GM21619 (cell line): ENCODE data around the gene APOB.

ENCODE experiments used
- ATAC-seq: cut with Tn5 transposase; IDR thresholded peaks from one replicate; pipeline ENCODE4 v1.9.1; 2021; ENCODE audit not compliant: unreplicated experiment

APOB gene

GRCh38 chr2:21050164-21050563 is 6.3 kb upstream of the APOB start:
- ATAC-seq = no peak

- no peak for ATAC-seq
Measured at GRCh38 chr2:21047141-21048009, 3.5 kb upstream of the APOB start.

GRCh38 chr2:21046506-21046905 is 2.6 kb upstream of the APOB start:
- no peak for ATAC-seq

- ATAC-seq = no peak
Measured at GRCh38 chr2:21044694-21045371, 960 bp upstream of the APOB start.

GRCh38 chr2:21042958-21043743 is 722 bp downstream of the APOB start:
- ATAC-seq = peak; percentile 76

GRCh38 chr2:21042708-21042957 is 1.2 kb downstream of the APOB start:
- no peak for ATAC-seq

- no peak for ATAC-seq
Measured at GRCh38 chr2:21041943-21042707, 1.7 kb downstream of the APOB start.

- no peak for ATAC-seq
Measured at GRCh38 chr2:21041462-21041861, 2.4 kb downstream of the APOB start.

- ATAC-seq = no peak
Measured at GRCh38 chr2:21040468-21041377, 3.1 kb downstream of the APOB start.

- ATAC-seq = no peak
Measured at GRCh38 chr2:21039979-21040467, 3.9 kb downstream of the APOB start.

- no peak for ATAC-seq
Measured at GRCh38 chr2:21039080-21039556, 4.8 kb downstream of the APOB start.

GRCh38 chr2:21038403-21039073 is 5.3 kb downstream of the APOB start:
- no peak for ATAC-seq

GRCh38 chr2:21037671-21038108 is 6.2 kb downstream of the APOB start:
- no peak for ATAC-seq

- no peak for ATAC-seq
Measured at GRCh38 chr2:21036708-21037670, 6.9 kb downstream of the APOB start.

- ATAC-seq = no peak
Measured at GRCh38 chr2:21035974-21036707, 7.7 kb downstream of the APOB start.

GRCh38 chr2:21035282-21035973 is 8.4 kb downstream of the APOB start:
- ATAC-seq = no peak

- no peak for ATAC-seq
Measured at GRCh38 chr2:21034972-21035279, 8.9 kb downstream of the APOB start.
